Stimulated activated memory B cell treated with anti-CD40 and anti-IgM and Interleukin-4, amounts not matched to agents 10 μg/mL and 1 μg/mL and 100 μg/mL, for 72 hours (primary cell): Measurements from ENCODE around the gene BDNF.

ENCODE experiments used
- ATAC-seq: fragments of 150-1000 bp; cut with Tn5 transposase; 2 replicates; pipeline ENCODE4 v1.10.0; 2021
- H3K27ac Mint-ChIP-seq: one replicate; pipeline ENCODE4 v1.8.0; 2022; ENCODE audit warnings: mild to moderate bottlenecking, mixed read lengths
- H3K27me3 Mint-ChIP-seq: one replicate; pipeline ENCODE4 v1.8.0; 2022; ENCODE audit warnings: mixed read lengths
- H3K36me3 Mint-ChIP-seq: one replicate; pipeline ENCODE4 v1.8.0; 2022; ENCODE audit warnings: mixed read lengths
- H3K4me1 Mint-ChIP-seq: one replicate; pipeline ENCODE4 v1.8.0; 2022; ENCODE audit warnings: mixed read lengths
- H3K4me3 Mint-ChIP-seq: one replicate; pipeline ENCODE4 v1.8.0; 2022; ENCODE audit warnings: mild to moderate bottlenecking, moderate library complexity, mixed read lengths
- H3K9me3 Mint-ChIP-seq: one replicate; pipeline ENCODE4 v1.8.0; 2022; ENCODE audit warnings: mixed read lengths

The BDNF gene

GRCh38 chr11:27717377-27717776 is 17.1 kb upstream of the BDNF start:
- ATAC-seq = no peak
- no peaks in the 10 kb centered on the region for H3K4me1 Mint-ChIP-seq
- H3K36me3 Mint-ChIP-seq = no peaks in the 10 kb centered on the region
- no peak overlapping the region for H3K4me3 Mint-ChIP-seq
- no peaks in the 10 kb centered on the region for H3K9me3 Mint-ChIP-seq
- no peak overlapping the region for H3K27ac Mint-ChIP-seq
- H3K27me3 Mint-ChIP-seq = peaks cover 60% of the 10 kb centered on the region

GRCh38 chr11:27716835-27717234 is 16.6 kb upstream of the BDNF start:
- no peaks in the 10 kb centered on the region for H3K9me3 Mint-ChIP-seq

GRCh38 chr11:27716216-27716615 is 16.0 kb upstream of the BDNF start:
- H3K9me3 Mint-ChIP-seq = no peaks in the 10 kb centered on the region
- H3K4me1 Mint-ChIP-seq = no peaks in the 10 kb centered on the region
- H3K4me3 Mint-ChIP-seq = no peak overlapping the region
- no peaks in the 10 kb centered on the region for H3K36me3 Mint-ChIP-seq
- H3K27ac Mint-ChIP-seq = no peak overlapping the region
- no peak for ATAC-seq
- peaks cover 50% of the 10 kb centered on the region for H3K27me3 Mint-ChIP-seq

More at GRCh38 chr11:27716835-27717234, 16.6 kb upstream of the BDNF start:
- H3K27me3 Mint-ChIP-seq = peaks cover 54% of the 10 kb centered on the region
- H3K27ac Mint-ChIP-seq = no peak overlapping the region
- no peaks in the 10 kb centered on the region for H3K4me1 Mint-ChIP-seq
- H3K36me3 Mint-ChIP-seq = no peaks in the 10 kb centered on the region
- no peak overlapping the region for H3K4me3 Mint-ChIP-seq
- ATAC-seq = no peak

- no peak for ATAC-seq
- Mint-ChIP-seq H3K36me3 (no peaks in the 10 kb centered on the region), H3K27ac (no peak overlapping the region), H3K9me3 (no peaks in the 10 kb centered on the region), H3K4me3 (no peak overlapping the region), H3K4me1 (no peaks in the 10 kb centered on the region), H3K27me3 (peaks cover 7% of the 10 kb centered on the region)
Observed at GRCh38 chr11:27711725-27712124, 11.5 kb upstream of the BDNF start.

GRCh38 chr11:27710536-27710935 is 10.3 kb upstream of the BDNF start:
- ATAC-seq = no peak
- Mint-ChIP-seq H3K27me3 (no peaks in the 10 kb centered on the region), H3K4me3 (no peak overlapping the region), H3K9me3 (no peaks in the 10 kb centered on the region), H3K27ac (no peak overlapping the region), H3K4me1 (no peaks in the 10 kb centered on the region), H3K36me3 (no peaks in the 10 kb centered on the region)

- no peaks in the 10 kb centered on the region for H3K9me3 Mint-ChIP-seq
- H3K4me1 Mint-ChIP-seq = no peaks in the 10 kb centered on the region
- ATAC-seq = no peak
- H3K27ac Mint-ChIP-seq = no peak overlapping the region
- no peak overlapping the region for H3K4me3 Mint-ChIP-seq
- no peaks in the 10 kb centered on the region for H3K36me3 Mint-ChIP-seq
- peaks cover 19% of the 10 kb centered on the region for H3K27me3 Mint-ChIP-seq
Observed at GRCh38 chr11:27707676-27708075, 7.4 kb upstream of the BDNF start.

GRCh38 chr11:27705873-27706820 is 5.9 kb upstream of the BDNF start:
- no peak overlapping the region for H3K27ac Mint-ChIP-seq
- ATAC-seq = no peak
- peaks cover 34% of the 10 kb centered on the region for H3K27me3 Mint-ChIP-seq
- H3K36me3 Mint-ChIP-seq = no peaks in the 10 kb centered on the region
- H3K4me3 Mint-ChIP-seq = no peak overlapping the region
- H3K4me1 Mint-ChIP-seq = peaks cover 8% of the 10 kb centered on the region
- H3K9me3 Mint-ChIP-seq = no peaks in the 10 kb centered on the region

GRCh38 chr11:27703481-27703880 is 3.2 kb upstream of the BDNF start:
- Mint-ChIP-seq H3K36me3 (no peaks in the 10 kb centered on the region), H3K4me3 (no peak overlapping the region), H3K27ac (no peak overlapping the region), H3K27me3 (peaks cover 60% of the 10 kb centered on the region), H3K4me1 (peaks cover 32% of the 10 kb centered on the region), H3K9me3 (no peaks in the 10 kb centered on the region)
- no peak for ATAC-seq

- H3K36me3 Mint-ChIP-seq = no peaks in the 10 kb centered on the region
- H3K4me3 Mint-ChIP-seq = no peak overlapping the region
- peaks cover 63% of the 10 kb centered on the region for H3K27me3 Mint-ChIP-seq
- ATAC-seq = no peak
- no peaks in the 10 kb centered on the region for H3K9me3 Mint-ChIP-seq
- H3K4me1 Mint-ChIP-seq = peaks cover 35% of the 10 kb centered on the region
- no peak overlapping the region for H3K27ac Mint-ChIP-seq
Observed at GRCh38 chr11:27702811-27703210, 2.6 kb upstream of the BDNF start.

- H3K36me3 Mint-ChIP-seq = no peaks in the 10 kb centered on the region
- H3K27me3 Mint-ChIP-seq = peaks cover 72% of the 10 kb centered on the region
- H3K4me3 Mint-ChIP-seq = peak overlapping the region; percentile 82
- no peaks in the 10 kb centered on the region for H3K9me3 Mint-ChIP-seq
- ATAC-seq = no peak
- peaks cover 35% of the 10 kb centered on the region for H3K4me1 Mint-ChIP-seq
- no peak overlapping the region for H3K27ac Mint-ChIP-seq
Observed at GRCh38 chr11:27701355-27702105, 1.3 kb upstream of the BDNF start.

- no peak for ATAC-seq
- Mint-ChIP-seq H3K27ac (no peak overlapping the region), H3K4me1 (peaks cover 35% of the 10 kb centered on the region), H3K36me3 (no peaks in the 10 kb centered on the region), H3K27me3 (peaks cover 78% of the 10 kb centered on the region), H3K9me3 (no peaks in the 10 kb centered on the region), H3K4me3 (peak overlapping the region; percentile 67)
Observed at GRCh38 chr11:27699926-27700350, 317 bp downstream of the BDNF start.

- no peaks in the 10 kb centered on the region for H3K9me3 Mint-ChIP-seq
- ATAC-seq = no peak
- H3K4me3 Mint-ChIP-seq = peak overlapping the region; percentile 67
- H3K27me3 Mint-ChIP-seq = peaks cover 78% of the 10 kb centered on the region
- H3K27ac Mint-ChIP-seq = no peak overlapping the region
- H3K4me1 Mint-ChIP-seq = peaks cover 35% of the 10 kb centered on the region
- no peaks in the 10 kb centered on the region for H3K36me3 Mint-ChIP-seq
Observed at GRCh38 chr11:27699242-27699925, 871 bp downstream of the BDNF start.

GRCh38 chr11:27698872-27699241 is 1.4 kb downstream of the BDNF start:
- H3K27ac Mint-ChIP-seq = no peak overlapping the region
- no peaks in the 10 kb centered on the region for H3K36me3 Mint-ChIP-seq
- H3K27me3 Mint-ChIP-seq = peaks cover 78% of the 10 kb centered on the region
- H3K4me3 Mint-ChIP-seq = peak overlapping the region; percentile 67
- H3K4me1 Mint-ChIP-seq = peaks cover 35% of the 10 kb centered on the region
- no peaks in the 10 kb centered on the region for H3K9me3 Mint-ChIP-seq
- peak; percentile 75 for ATAC-seq

- Mint-ChIP-seq H3K27ac (no peak overlapping the region), H3K9me3 (no peaks in the 10 kb centered on the region), H3K36me3 (no peaks in the 10 kb centered on the region), H3K4me1 (peaks cover 35% of the 10 kb centered on the region), H3K27me3 (peaks cover 69% of the 10 kb centered on the region), H3K4me3 (no peak overlapping the region)
- no peak for ATAC-seq
Observed at GRCh38 chr11:27697679-27698275, 2.5 kb downstream of the BDNF start.

GRCh38 chr11:27696961-27697360 is 3.3 kb downstream of the BDNF start:
- H3K4me3 Mint-ChIP-seq = no peak overlapping the region
- no peak for ATAC-seq
- H3K9me3 Mint-ChIP-seq = no peaks in the 10 kb centered on the region
- H3K4me1 Mint-ChIP-seq = peaks cover 35% of the 10 kb centered on the region
- H3K36me3 Mint-ChIP-seq = no peaks in the 10 kb centered on the region
- H3K27ac Mint-ChIP-seq = no peak overlapping the region
- H3K27me3 Mint-ChIP-seq = peaks cover 61% of the 10 kb centered on the region
